ENCODE data around the gene ZNF764.

DNA sequence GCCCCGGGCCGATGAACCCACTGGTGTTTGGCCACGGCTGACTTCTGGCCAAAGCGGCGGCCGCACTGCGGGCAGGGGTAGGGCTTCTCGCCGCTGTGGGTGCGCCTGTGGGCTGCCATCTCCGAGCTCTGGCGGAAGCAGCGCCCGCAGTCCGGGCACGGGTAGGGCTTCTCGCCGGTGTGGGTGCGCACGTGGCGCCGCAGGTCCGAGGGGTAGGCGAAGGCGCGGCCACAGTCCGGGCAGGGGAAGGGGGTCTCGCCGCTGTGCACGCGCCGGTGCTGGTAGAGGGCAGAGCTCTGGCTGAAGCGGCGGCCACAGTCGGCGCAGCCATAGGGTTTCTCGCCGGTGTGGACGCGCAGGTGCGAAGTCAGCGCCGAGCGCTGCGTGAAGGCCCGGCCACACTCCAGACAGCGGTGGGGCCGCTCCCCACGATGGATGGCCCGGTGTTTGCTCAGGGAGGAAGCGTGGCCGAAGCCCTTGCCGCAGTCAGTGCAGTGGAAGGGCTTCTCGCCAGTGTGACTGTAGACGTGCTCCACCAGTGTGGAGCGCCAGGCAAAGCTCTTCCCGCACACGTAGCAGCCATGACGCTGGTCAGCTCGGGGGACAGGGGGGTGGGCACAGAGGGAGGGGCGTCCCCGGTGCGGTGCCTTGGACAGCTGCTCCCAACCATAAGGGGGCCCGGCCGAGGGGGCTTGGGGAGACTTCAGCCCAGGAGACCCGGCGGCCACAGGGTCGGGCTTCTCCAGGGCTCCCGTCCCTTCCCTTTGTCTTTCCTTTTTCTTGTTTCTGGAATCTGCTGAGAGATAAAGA, 2.7 kb downstream of the ZNF764 start:
- TF ChIP-seq, protein P1, sequence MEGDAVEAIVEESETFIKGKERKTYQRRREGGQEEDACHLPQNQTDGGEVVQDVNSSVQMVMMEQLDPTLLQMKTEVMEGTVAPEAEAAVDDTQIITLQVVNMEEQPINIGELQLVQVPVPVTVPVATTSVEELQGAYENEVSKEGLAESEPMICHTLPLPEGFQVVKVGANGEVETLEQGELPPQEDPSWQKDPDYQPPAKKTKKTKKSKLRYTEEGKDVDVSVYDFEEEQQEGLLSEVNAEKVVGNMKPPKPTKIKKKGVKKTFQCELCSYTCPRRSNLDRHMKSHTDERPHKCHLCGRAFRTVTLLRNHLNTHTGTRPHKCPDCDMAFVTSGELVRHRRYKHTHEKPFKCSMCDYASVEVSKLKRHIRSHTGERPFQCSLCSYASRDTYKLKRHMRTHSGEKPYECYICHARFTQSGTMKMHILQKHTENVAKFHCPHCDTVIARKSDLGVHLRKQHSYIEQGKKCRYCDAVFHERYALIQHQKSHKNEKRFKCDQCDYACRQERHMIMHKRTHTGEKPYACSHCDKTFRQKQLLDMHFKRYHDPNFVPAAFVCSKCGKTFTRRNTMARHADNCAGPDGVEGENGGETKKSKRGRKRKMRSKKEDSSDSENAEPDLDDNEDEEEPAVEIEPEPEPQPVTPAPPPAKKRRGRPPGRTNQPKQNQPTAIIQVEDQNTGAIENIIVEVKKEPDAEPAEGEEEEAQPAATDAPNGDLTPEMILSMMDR (conservative IDR thresholded peaks at IDR 0.05): no peak
- TF ChIP-seq ZFX (IDR thresholded peaks at IDR 0.05): no peak

Data from C4-2B (cell line).